WTC11 (cell line): ENCODE data around the gene DNPEP.

Source experiments
- ATF2 ChIP-seq: sonication (generic); formaldehyde crosslinking; IDR thresholded peaks from 2 replicates; pipeline ENCODE4 v1.8.1; 2022; ENCODE audit warnings: low read depth, missing genetic modification reagents, borderline replicate concordance
- CREB1 ChIP-seq: sonication (generic); formaldehyde crosslinking; IDR thresholded peaks from 2 replicates; pipeline ENCODE4 v1.8.0; 2023; ENCODE audit warnings: mild to moderate bottlenecking, missing genetic modification reagents
- CTCF ChIP-seq: fragments of 200-600 bp; IDR thresholded peaks from 2 replicates; pipeline ENCODE4 v1.8.0; 2022; ENCODE audit warnings: antibody characterized with exemption
- ELF4 ChIP-seq: sonication (generic); formaldehyde crosslinking; IDR thresholded peaks from 2 replicates; pipeline ENCODE4 v1.8.1; 2022; ENCODE audit warnings: low read depth, mild to moderate bottlenecking, moderate library complexity, missing genetic modification reagents
- ESRRA ChIP-seq: sonication (generic); formaldehyde crosslinking; IDR thresholded peaks from 2 replicates; pipeline ENCODE4 v1.8.1; 2022; ENCODE audit warnings: mild to moderate bottlenecking, missing genetic modification reagents, borderline replicate concordance
- FOXK1 ChIP-seq: sonication (generic); formaldehyde crosslinking; IDR thresholded peaks from 2 replicates; pipeline ENCODE4 v1.8.0; 2022; ENCODE audit warnings: mild to moderate bottlenecking, moderate library complexity, missing genetic modification reagents
- HMGXB4 ChIP-seq: sonication (generic); formaldehyde crosslinking; IDR thresholded peaks from 2 replicates; pipeline ENCODE4 v1.8.1; 2023; ENCODE audit warnings: mild to moderate bottlenecking, moderate library complexity, missing genetic modification reagents
- SMAD4 ChIP-seq: sonication (generic); formaldehyde crosslinking; IDR thresholded peaks from 2 replicates; pipeline ENCODE4 v1.8.0; 2022; ENCODE audit warnings: mild to moderate bottlenecking, missing genetic modification reagents
- SP1 ChIP-seq: sonication (generic); formaldehyde crosslinking; conservative IDR thresholded peaks from 2 replicates; pipeline ENCODE4 v1.8.1; 2022; ENCODE audit warnings: missing genetic modification reagents
- TP53 ChIP-seq: sonication (generic); formaldehyde crosslinking; IDR thresholded peaks from 2 replicates; pipeline ENCODE4 v1.8.1; 2023; ENCODE audit warnings: mild to moderate bottlenecking, missing genetic modification reagents
- ZNF512 ChIP-seq: sonication (generic); formaldehyde crosslinking; IDR thresholded peaks from 2 replicates; pipeline ENCODE4 v1.8.1; 2022; ENCODE audit warnings: missing genetic modification reagents, borderline replicate concordance
- ZSCAN18 ChIP-seq: fragments of 250-450 bp; sonication (Bioruptor Pico); IDR thresholded peaks from 2 replicates; pipeline ENCODE4 v2.1.2; 2022; ENCODE audit warnings: mild to moderate bottlenecking, moderate library complexity
- TF ChIP-seq, protein P1 (sequence below): sonication (generic); formaldehyde crosslinking; IDR thresholded peaks from 2 replicates; pipeline ENCODE4 v1.8.1; 2023; ENCODE audit warnings: mild to moderate bottlenecking, missing genetic modification reagents, moderate library complexity
- TF ChIP-seq, protein P2 (sequence below): sonication (generic); formaldehyde crosslinking; IDR thresholded peaks from 2 replicates; pipeline ENCODE4 v1.8.0; 2022; ENCODE audit warnings: mild to moderate bottlenecking, missing genetic modification reagents

DNA sequence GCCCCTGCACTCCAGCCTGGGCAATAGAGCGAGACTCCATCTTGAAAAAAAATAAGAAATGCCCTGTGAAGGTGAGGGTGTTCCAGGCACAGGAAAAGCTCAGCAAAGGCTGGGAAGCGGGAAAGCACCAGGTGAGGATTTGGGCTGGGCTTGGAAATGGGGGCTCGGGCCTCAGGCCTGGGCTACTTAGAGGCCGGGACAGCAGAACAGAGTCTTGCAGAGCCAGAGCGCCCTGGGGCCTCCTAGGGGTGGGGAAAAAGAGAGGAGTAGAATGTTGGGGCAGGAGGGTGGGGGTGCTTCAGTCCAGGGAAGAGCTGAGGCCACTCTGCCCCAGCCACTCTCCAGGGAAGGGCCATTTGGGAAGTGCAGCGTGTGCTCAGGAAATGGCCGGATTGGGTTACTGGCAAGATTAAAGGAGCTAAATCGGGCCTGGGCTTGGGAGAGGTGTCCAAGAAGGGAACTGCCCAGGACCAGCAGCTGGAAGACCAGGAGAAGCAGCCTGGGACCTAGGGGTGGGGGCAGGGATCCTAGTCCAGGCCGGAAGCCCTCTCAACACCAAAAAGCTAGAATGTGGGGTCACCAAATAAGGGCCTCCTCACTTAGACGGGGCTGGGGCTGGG, 16.7 kb upstream of the DNPEP start:
- TF ChIP-seq ELF4 (CRISPR knock-in tag) = no peak
- TF ChIP-seq ATF2 (CRISPR knock-in tag) = no peak
- TF ChIP-seq SP1 (CRISPR knock-in tag) = no peak
- no peak for TF ChIP-seq CTCF
- TF ChIP-seq, protein P1, sequence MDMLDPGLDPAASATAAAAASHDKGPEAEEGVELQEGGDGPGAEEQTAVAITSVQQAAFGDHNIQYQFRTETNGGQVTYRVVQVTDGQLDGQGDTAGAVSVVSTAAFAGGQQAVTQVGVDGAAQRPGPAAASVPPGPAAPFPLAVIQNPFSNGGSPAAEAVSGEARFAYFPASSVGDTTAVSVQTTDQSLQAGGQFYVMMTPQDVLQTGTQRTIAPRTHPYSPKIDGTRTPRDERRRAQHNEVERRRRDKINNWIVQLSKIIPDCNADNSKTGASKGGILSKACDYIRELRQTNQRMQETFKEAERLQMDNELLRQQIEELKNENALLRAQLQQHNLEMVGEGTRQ (CRISPR knock-in tag) = no peak
- TF ChIP-seq HMGXB4 (CRISPR knock-in tag) = no peak
- no peak for TF ChIP-seq TP53 (CRISPR knock-in tag)
- TF ChIP-seq ZSCAN18 = no peak
- TF ChIP-seq, protein P2, sequence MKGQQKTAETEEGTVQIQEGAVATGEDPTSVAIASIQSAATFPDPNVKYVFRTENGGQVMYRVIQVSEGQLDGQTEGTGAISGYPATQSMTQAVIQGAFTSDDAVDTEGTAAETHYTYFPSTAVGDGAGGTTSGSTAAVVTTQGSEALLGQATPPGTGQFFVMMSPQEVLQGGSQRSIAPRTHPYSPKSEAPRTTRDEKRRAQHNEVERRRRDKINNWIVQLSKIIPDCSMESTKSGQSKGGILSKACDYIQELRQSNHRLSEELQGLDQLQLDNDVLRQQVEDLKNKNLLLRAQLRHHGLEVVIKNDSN (CRISPR knock-in tag) = no peak
- no peak for TF ChIP-seq ESRRA
- no peak for TF ChIP-seq ZNF512
- TF ChIP-seq SMAD4 (CRISPR knock-in tag) = no peak
- no peak for TF ChIP-seq CREB1 (CRISPR knock-in tag)
- TF ChIP-seq FOXK1 = no peak
